IMR-90 (cell line): ENCODE data around the gene RUNX1. TPM values are rescaled to one million over a fixed set of nuclear protein-coding genes. Genes with fewer than 3 reads are reported as not detected.

ENCODE experiments used
- ATAC-seq: fragments of 200-7000 bp; cut with Tn5 transposase; 2 replicates; pipeline ENCODE4 v1.9.1; 2020; ENCODE audit warnings: low read depth, mild to moderate bottlenecking, moderate library complexity
- BruUV-seq: library from RNA; stranded (reverse); fragments of 400-500 nt; replicated peaks from 2 replicates; lab custom pipeline; 2021; lab: Mats Ljungman, UMichigan
- CTCF ChIA-PET: fragments of 300-600 bp; formaldehyde crosslinking; extraction: SDS; loops from one replicate; lab custom pipeline; 2021; ENCODE audit warnings: antibody characterized with exemption; lab: Yijun Ruan, JAX
- POLR2A ChIA-PET: fragments of 300-600 bp; sonication (Branson Sonifier 250); formaldehyde crosslinking; loops from one replicate; lab custom pipeline; 2022; ENCODE audit warnings: antibody characterized with exemption; ENCODE audit not compliant: unreplicated experiment; lab: Charles Lee
- DNase-seq: peaks from one replicate; pipeline ENCODE4 v3.0.0; 2013
- H2AFZ ChIP-seq: replicated peaks from 2 replicates; pipeline ENCODE3; 2013; ENCODE audit warnings: low read length, mild to moderate bottlenecking; ENCODE audit not compliant: poor library complexity
- H2AK5ac ChIP-seq: 2 replicates; pipeline ENCODE4 v1.6.1; 2013; ENCODE audit warnings: low read depth, low read length, inconsistent platforms
- H2AK9ac ChIP-seq: replicated peaks from 2 replicates; pipeline ENCODE3; 2013; ENCODE audit warnings: mild to moderate bottlenecking, low read depth, low read length, moderate library complexity; ENCODE audit not compliant: poor library complexity
- H2BK120ac ChIP-seq: 2 replicates; pipeline ENCODE4 v1.6.1; 2013; ENCODE audit warnings: low read depth, low read length, inconsistent platforms
- H2BK15ac ChIP-seq: 3 replicates; pipeline ENCODE4 v1.6.1; 2013; ENCODE audit warnings: low read depth, low read length, inconsistent platforms
- H2BK20ac ChIP-seq: 2 replicates; pipeline ENCODE4 v1.6.1; 2013; ENCODE audit warnings: low read depth, mild to moderate bottlenecking, inconsistent platforms, low read length, moderate library complexity
- H2BK5ac ChIP-seq: 2 replicates; pipeline ENCODE4 v1.6.1; 2013; ENCODE audit warnings: mild to moderate bottlenecking, low read depth, low read length, inconsistent platforms; ENCODE audit not compliant: poor library complexity, severe bottlenecking
- H3K14ac ChIP-seq: replicated peaks from 2 replicates; pipeline ENCODE4 v1.6.1; 2013; ENCODE audit warnings: low read depth, low read length, inconsistent platforms
- H3K18ac ChIP-seq: 2 replicates; pipeline ENCODE4 v1.6.1; 2013; ENCODE audit warnings: low read depth, low read length, control low read depth
- H3K23ac ChIP-seq: 2 replicates; pipeline ENCODE4 v1.6.1; 2013; ENCODE audit warnings: low read depth, low read length, inconsistent platforms
- H3K27ac ChIP-seq: 2 replicates; pipeline ENCODE4 v1.5.1; 2013; ENCODE audit warnings: mild to moderate bottlenecking, control low read depth, low read length; ENCODE audit not compliant: insufficient read depth
- H3K27me3 ChIP-seq: 2 replicates; pipeline ENCODE4 v1.6.1; 2013; ENCODE audit warnings: low read length; ENCODE audit not compliant: control insufficient read depth, insufficient read depth
- H3K36me3 ChIP-seq: 2 replicates; pipeline ENCODE4 v1.6.1; 2013; ENCODE audit warnings: low read length, mixed read lengths; ENCODE audit not compliant: control insufficient read depth, insufficient read depth
- H3K4ac ChIP-seq: 2 replicates; pipeline ENCODE4 v1.6.1; 2013; ENCODE audit warnings: low read depth, low read length, inconsistent platforms
- H3K4me1 ChIP-seq: 2 replicates; pipeline ENCODE4 v1.6.1; 2013; ENCODE audit warnings: low read length, mixed read lengths; ENCODE audit not compliant: control insufficient read depth, insufficient read depth
- H3K4me2 ChIP-seq: 2 replicates; pipeline ENCODE4 v1.6.1; 2013; ENCODE audit warnings: low read depth, mild to moderate bottlenecking, control low read depth, low read length, moderate library complexity
- H3K4me3 ChIP-seq: 2 replicates; pipeline ENCODE4 v1.5.1; 2013; ENCODE audit warnings: low read depth, mild to moderate bottlenecking, control low read depth, low read length, moderate library complexity; ENCODE audit not compliant: insufficient read depth
- H3K56ac ChIP-seq: 2 replicates; pipeline ENCODE4 v1.6.1; 2013; ENCODE audit warnings: low read length, inconsistent platforms; ENCODE audit not compliant: insufficient read depth; ENCODE audit errors: extremely low read depth
- H3K79me1 ChIP-seq, 2 experiments: 2 replicates each; pipeline ENCODE4 v1.6.1; 2013; ENCODE audit warnings: low read length in 2 of 2, inconsistent platforms in 1 of 2, low read depth in 1 of 2
- H3K9ac ChIP-seq: 2 replicates; pipeline ENCODE4 v1.6.1; 2013; ENCODE audit warnings: low read depth, low read length, control low read depth
- H3K9me1 ChIP-seq: 2 replicates; pipeline ENCODE4 v1.6.1; 2013; ENCODE audit warnings: low read length, inconsistent platforms; ENCODE audit not compliant: insufficient read depth
- H3K9me3 ChIP-seq: 2 replicates; pipeline ENCODE4 v1.6.1; 2013; ENCODE audit warnings: low read length; ENCODE audit not compliant: control insufficient read depth, insufficient read depth
- H4K20me1 ChIP-seq: 2 replicates; pipeline ENCODE4 v1.6.1; 2013; ENCODE audit warnings: low read length, inconsistent platforms; ENCODE audit not compliant: insufficient read depth
- H4K5ac ChIP-seq: 2 replicates; pipeline ENCODE4 v1.6.1; 2013; ENCODE audit warnings: mild to moderate bottlenecking, low read depth, low read length, control low read depth
- H4K8ac ChIP-seq, 2 experiments: 2 replicates each; pipeline ENCODE4 v1.6.1; 2013; ENCODE audit warnings: low read depth in 2 of 2, low read length in 2 of 2, control low read depth in 1 of 2, inconsistent platforms in 1 of 2
- H4K91ac ChIP-seq: 2 replicates; pipeline ENCODE4 v1.6.1; 2013; ENCODE audit warnings: low read depth, low read length, inconsistent platforms; ENCODE audit not compliant: insufficient read depth
- CEBPB ChIP-seq: IDR thresholded peaks from 2 replicates; pipeline ENCODE4 v1.6.1; 2012; ENCODE audit warnings: low read depth, low read length, improper control_type of control experiment
- CHD1 ChIP-seq: IDR thresholded peaks from 2 replicates; pipeline ENCODE4 v1.6.1; 2012; ENCODE audit warnings: low read depth, low read length, improper control_type of control experiment
- CTCF ChIP-seq: conservative IDR thresholded peaks from 2 replicates; pipeline ENCODE4 v1.5.1; 2012; ENCODE audit warnings: mild to moderate bottlenecking, low read depth, low read length, improper control_type of control experiment
- ELK1 ChIP-seq: fragments of 150-350 bp; IDR thresholded peaks from 2 replicates; pipeline ENCODE4 v1.6.1; 2016; ENCODE audit warnings: low read depth, mild to moderate bottlenecking, low read length, moderate library complexity, borderline replicate concordance
- MAFK ChIP-seq: IDR thresholded peaks from 2 replicates; pipeline ENCODE4 v1.6.1; 2012; ENCODE audit warnings: low read depth, low read length, improper control_type of control experiment
- MAZ ChIP-seq: IDR thresholded peaks from 2 replicates; pipeline ENCODE4 v1.6.1; 2012; ENCODE audit warnings: low read depth, mild to moderate bottlenecking, low read length, improper control_type of control experiment, moderate library complexity, borderline replicate concordance
- MXI1 ChIP-seq: IDR thresholded peaks from 2 replicates; pipeline ENCODE4 v1.6.1; 2012; ENCODE audit warnings: low read depth, mild to moderate bottlenecking, low read length, moderate library complexity, borderline replicate concordance
- RFX5 ChIP-seq: IDR thresholded peaks from 2 replicates; pipeline ENCODE4 v1.8.0; 2012; ENCODE audit warnings: low read depth, mild to moderate bottlenecking, low read length, moderate library complexity
- USF2 ChIP-seq: fragments of 150-350 bp; IDR thresholded peaks from 2 replicates; pipeline ENCODE4 v1.6.1; 2017; ENCODE audit warnings: mild to moderate bottlenecking, antibody characterized with exemption, low read length, low read depth
- dilution Hi-C: fragments of 300-500 bp; cut with HindIII; formaldehyde crosslinking; loops from one replicate; pipeline ENCODE4 v1.14.3; 2018; ENCODE audit warnings: low sequenced_read_pairs; ENCODE audit not compliant: unreplicated experiment
- in situ Hi-C: fragments of 300-500 bp; cut with MboI; formaldehyde crosslinking; loops from 3 replicates; pipeline ENCODE4 v1.14.3; 2019; ENCODE audit warnings: low sequenced_read_pairs, inconsistent platforms, mixed read lengths
- intact Hi-C: fragments of 100-400 bp; cut with micrococcal nuclease; formaldehyde crosslinking; loops from 2 replicates; pipeline ENCODE4 v1.10.0; 2022
- polyA plus RNA-seq, 3 experiments: library from polyadenylated mRNA; depleted of rRNA; stranded (reverse); fragments of >200 nt; gene quantifications; 2 replicates each; pipeline ENCODE4 v1.2.3, GENCODE V29; 2012; ENCODE audit warnings: low replicate concordance in 1 of 3
- total RNA-seq: library from RNA; depleted of rRNA; stranded (reverse); fragments of >200 nt; gene quantifications from 2 replicates; pipeline ENCODE4 v1.2.3, GENCODE V29; 2012

RUNX1 gene
- total and polyA plus RNA-seq, 2 of the 4 experiments (the other 2 are of a cell fraction): 34.5 to 56.5 TPM

- CTCF ChIA-PET: interaction anchor here (0.7 to 2.2 kb wide), 2 partner anchors 52 to 1043 kb away, joined by 4 to 7 read pairs; no protein-coding TSS in a partner anchor
Observed at GRCh38 chr21:34797201-34797525, 251.9 kb downstream of the RUNX1 start.

More at GRCh38 chr21:34797201-34797525, 251.9 kb downstream of the RUNX1 start:
- Histone ChIP-seq H3K4me2 (no peak overlapping the region), H3K23ac (peak overlapping the region; percentile 56; the same call in 1 of the 2 replicates), H3K9ac (no peak overlapping the region), H2BK20ac (no peak overlapping the region), H3K4me1 (peaks cover 23% of the 10 kb centered on the region), H3K4me3 (no peak overlapping the region), H3K9me1 (peaks cover 19% of the 10 kb centered on the region), H3K27me3 (no peaks in the 10 kb centered on the region), H3K4ac (0 out of 2 replicates have a peak overlapping the region, but pooled peaks have one; percentile 9), H3K14ac (no peak overlapping the region; the same call in 1 of the 2 replicates), H2AK9ac (no peak overlapping the region), H4K91ac (no peak overlapping the region), H3K36me3 (peaks cover 48% of the 10 kb centered on the region), H4K8ac (no peak overlapping the region; a peak in 1 of 4 replicates), H2BK15ac (no peak overlapping the region), H3K79me1 (peaks cover 44 to 91% of the 10 kb centered on the region in 2 experiments), H3K18ac (no peak overlapping the region), H4K5ac (no peak overlapping the region), H3K9me3 (no peaks in the 10 kb centered on the region), H2BK5ac (peak overlapping the region; percentile 28), H2AK5ac (no peak overlapping the region), H2BK120ac (no peak overlapping the region), H3K27ac (no peak overlapping the region), H3K56ac (no peak overlapping the region), H2AFZ (no peak overlapping the region), H4K20me1 (peaks cover 45% of the 10 kb centered on the region)
- in situ Hi-C loops (no loop called here), intact Hi-C loops (no loop called here), dilution Hi-C loops (no loop called here)
- POLR2A ChIA-PET: no interaction called here
- TF ChIP-seq MXI1 (no peak), CEBPB (no peak), MAZ (no peak), MAFK (no peak), CTCF (no peak), RFX5 (no peak), CHD1 (no peak), USF2 (no peak), ELK1 (no peak)
- no TSS peak for BruUV-seq
- DNase-seq: no peak
- ATAC-seq: no peak
